Panc1 (cell line): ENCODE results near the gene CUTA. TPM values are rescaled to one million over a fixed set of nuclear protein-coding genes. Genes with fewer than 3 reads are reported as not detected.

Experiments used
- ATAC-seq: fragments of 200-7000 bp; cut with Tn5 transposase; 2 replicates; pipeline ENCODE4 v1.9.1; 2020; ENCODE audit warnings: mild to moderate bottlenecking, moderate library complexity
- BruUV-seq: library from RNA; stranded (reverse); fragments of 400-500 nt; replicated peaks from 2 replicates; lab custom pipeline; 2021; lab: Mats Ljungman, UMichigan
- CTCF ChIA-PET: fragments of 300-600 bp; sonication (Branson Sonifier 250); formaldehyde crosslinking; loops from one replicate; lab custom pipeline; 2022; ENCODE audit warnings: antibody characterized with exemption; lab: Charles Lee
- POLR2A ChIA-PET: fragments of 300-600 bp; sonication (Branson Sonifier 250); formaldehyde crosslinking; loops from one replicate; lab custom pipeline; 2022; ENCODE audit warnings: antibody characterized with exemption; lab: Charles Lee
- DNase-seq: peaks from one replicate; pipeline ENCODE4 v3.0.0-alpha.2; 2010; ENCODE audit warnings: low read depth, low spot score
- H3K27ac ChIP-seq: 2 replicates; pipeline ENCODE4 v1.5.1; 2011; ENCODE audit warnings: mild to moderate bottlenecking, low read length, inconsistent platforms
- H3K27me3 ChIP-seq: fragments of 200-500 bp; sonication (Bioruptor generic); 2 replicates; pipeline ENCODE4 v1.6.0; 2014; ENCODE audit warnings: low read length, inconsistent platforms; ENCODE audit not compliant: control insufficient read depth, insufficient read depth
- H3K36me3 ChIP-seq: fragments of 200-500 bp; sonication (Bioruptor generic); 2 replicates; pipeline ENCODE4 v1.5.1; 2014; ENCODE audit warnings: inconsistent platforms, mild to moderate bottlenecking, low read length, moderate library complexity; ENCODE audit not compliant: control insufficient read depth, insufficient read depth
- H3K4me1 ChIP-seq: 2 replicates; pipeline ENCODE4 v1.5.1; 2011; ENCODE audit warnings: inconsistent platforms, mild to moderate bottlenecking, low read length, moderate library complexity; ENCODE audit not compliant: control insufficient read depth, insufficient read depth
- H3K4me3 ChIP-seq, 2 experiments: 2 replicates each; pipeline ENCODE4 v1.5.1; 2011 to 2012; ENCODE audit warnings: low read depth in 2 of 2, low read length in 2 of 2, mild to moderate bottlenecking in 2 of 2, inconsistent platforms in 1 of 2, moderate library complexity in 1 of 2
- H3K9me3 ChIP-seq: fragments of 200-500 bp; sonication (Bioruptor generic); 2 replicates; pipeline ENCODE4 v1.5.1; 2014; ENCODE audit warnings: low read depth, mild to moderate bottlenecking, inconsistent platforms, low read length, moderate library complexity; ENCODE audit not compliant: control insufficient read depth, insufficient read depth
- POLR2AphosphoS5 ChIP-seq: IDR thresholded peaks from 2 replicates; pipeline ENCODE4 v1.6.1; 2012; ENCODE audit warnings: mild to moderate bottlenecking, low read depth, low read length, moderate library complexity
- SIN3A ChIP-seq: IDR thresholded peaks from 2 replicates; pipeline ENCODE4 v1.6.1; 2012; ENCODE audit warnings: low read depth, mild to moderate bottlenecking, low read length, moderate library complexity, borderline replicate concordance; ENCODE audit not compliant: insufficient read depth
- TCF7L2 ChIP-seq: IDR thresholded peaks from 2 replicates; pipeline ENCODE4 v1.6.1; 2011; ENCODE audit warnings: mild to moderate bottlenecking, low read depth, low read length, inconsistent platforms
- in situ Hi-C: cut with HindIII; loops from 2 replicates; pipeline ENCODE4 v1.10.0; 2016; ENCODE audit warnings: low sequenced_read_pairs, low pct_unique_long_range_greater_than_20kb
- intact Hi-C: fragments of 100-400 bp; cut with micrococcal nuclease; formaldehyde crosslinking; loops from one replicate; pipeline ENCODE4 v1.10.0; 2022; ENCODE audit not compliant: unreplicated experiment
- total RNA-seq: library from RNA; stranded (reverse); gene quantifications from one replicate; pipeline ENCODE4 v1.2.1, GENCODE V29; 2021; ENCODE audit not compliant: unreplicated experiment
- TF ChIP-seq, protein P1 (sequence below), 2 experiments: IDR thresholded peaks; 2 replicates each; pipeline ENCODE4 v1.6.1; 2011 to 2012; ENCODE audit warnings: low read depth in 2 of 2, control low read depth in 1 of 2, low read length in 1 of 2, mild to moderate bottlenecking in 1 of 2, moderate library complexity in 1 of 2; ENCODE audit not compliant: insufficient read depth in 1 of 2
- TF ChIP-seq, protein P2 (sequence below): fragments of 450-650 bp; IDR thresholded peaks from 2 replicates; pipeline ENCODE4 v1.5.1; 2017; ENCODE audit warnings: mild to moderate bottlenecking

CUTA gene
- total RNA-seq, 1 experiment from 2014 or later, result 338 TPM

DNA sequence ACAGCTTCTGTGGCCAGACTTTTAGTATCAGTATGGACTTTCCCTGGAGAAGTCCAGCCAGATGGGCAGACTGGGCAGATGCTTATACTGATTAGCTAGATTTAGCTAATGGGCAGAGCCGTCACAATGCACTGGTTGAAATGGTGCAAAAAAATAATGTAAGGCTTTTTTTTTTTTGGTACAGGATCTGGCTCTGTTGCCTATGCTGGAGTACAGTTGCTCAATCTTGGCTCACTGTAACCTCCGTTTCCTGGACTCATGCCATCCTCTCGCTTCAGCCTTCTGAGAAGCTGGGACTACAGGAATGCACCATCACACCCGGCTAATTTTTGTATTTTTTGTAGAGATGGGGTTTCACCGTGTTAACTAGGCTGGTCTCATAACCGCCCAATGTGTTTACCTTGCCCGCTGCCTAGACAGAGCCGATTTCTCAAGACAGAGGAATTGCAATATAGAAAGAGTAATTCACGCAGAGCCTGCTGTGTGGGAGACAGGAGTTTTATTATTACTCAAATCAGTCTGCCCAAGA, 42.7 kb downstream of the CUTA start:
- TF ChIP-seq SIN3A, result no peak
- TF ChIP-seq, protein P1, sequence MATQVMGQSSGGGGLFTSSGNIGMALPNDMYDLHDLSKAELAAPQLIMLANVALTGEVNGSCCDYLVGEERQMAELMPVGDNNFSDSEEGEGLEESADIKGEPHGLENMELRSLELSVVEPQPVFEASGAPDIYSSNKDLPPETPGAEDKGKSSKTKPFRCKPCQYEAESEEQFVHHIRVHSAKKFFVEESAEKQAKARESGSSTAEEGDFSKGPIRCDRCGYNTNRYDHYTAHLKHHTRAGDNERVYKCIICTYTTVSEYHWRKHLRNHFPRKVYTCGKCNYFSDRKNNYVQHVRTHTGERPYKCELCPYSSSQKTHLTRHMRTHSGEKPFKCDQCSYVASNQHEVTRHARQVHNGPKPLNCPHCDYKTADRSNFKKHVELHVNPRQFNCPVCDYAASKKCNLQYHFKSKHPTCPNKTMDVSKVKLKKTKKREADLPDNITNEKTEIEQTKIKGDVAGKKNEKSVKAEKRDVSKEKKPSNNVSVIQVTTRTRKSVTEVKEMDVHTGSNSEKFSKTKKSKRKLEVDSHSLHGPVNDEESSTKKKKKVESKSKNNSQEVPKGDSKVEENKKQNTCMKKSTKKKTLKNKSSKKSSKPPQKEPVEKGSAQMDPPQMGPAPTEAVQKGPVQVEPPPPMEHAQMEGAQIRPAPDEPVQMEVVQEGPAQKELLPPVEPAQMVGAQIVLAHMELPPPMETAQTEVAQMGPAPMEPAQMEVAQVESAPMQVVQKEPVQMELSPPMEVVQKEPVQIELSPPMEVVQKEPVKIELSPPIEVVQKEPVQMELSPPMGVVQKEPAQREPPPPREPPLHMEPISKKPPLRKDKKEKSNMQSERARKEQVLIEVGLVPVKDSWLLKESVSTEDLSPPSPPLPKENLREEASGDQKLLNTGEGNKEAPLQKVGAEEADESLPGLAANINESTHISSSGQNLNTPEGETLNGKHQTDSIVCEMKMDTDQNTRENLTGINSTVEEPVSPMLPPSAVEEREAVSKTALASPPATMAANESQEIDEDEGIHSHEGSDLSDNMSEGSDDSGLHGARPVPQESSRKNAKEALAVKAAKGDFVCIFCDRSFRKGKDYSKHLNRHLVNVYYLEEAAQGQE (IDR thresholded peaks at IDR 0.05; ENCODE audit: insufficient read depth in 1 of 2, low read depth in 2 of 2, low read length in 1 of 2), result no peak
- TF ChIP-seq TCF7L2, result no peak
- TF ChIP-seq, protein P2, sequence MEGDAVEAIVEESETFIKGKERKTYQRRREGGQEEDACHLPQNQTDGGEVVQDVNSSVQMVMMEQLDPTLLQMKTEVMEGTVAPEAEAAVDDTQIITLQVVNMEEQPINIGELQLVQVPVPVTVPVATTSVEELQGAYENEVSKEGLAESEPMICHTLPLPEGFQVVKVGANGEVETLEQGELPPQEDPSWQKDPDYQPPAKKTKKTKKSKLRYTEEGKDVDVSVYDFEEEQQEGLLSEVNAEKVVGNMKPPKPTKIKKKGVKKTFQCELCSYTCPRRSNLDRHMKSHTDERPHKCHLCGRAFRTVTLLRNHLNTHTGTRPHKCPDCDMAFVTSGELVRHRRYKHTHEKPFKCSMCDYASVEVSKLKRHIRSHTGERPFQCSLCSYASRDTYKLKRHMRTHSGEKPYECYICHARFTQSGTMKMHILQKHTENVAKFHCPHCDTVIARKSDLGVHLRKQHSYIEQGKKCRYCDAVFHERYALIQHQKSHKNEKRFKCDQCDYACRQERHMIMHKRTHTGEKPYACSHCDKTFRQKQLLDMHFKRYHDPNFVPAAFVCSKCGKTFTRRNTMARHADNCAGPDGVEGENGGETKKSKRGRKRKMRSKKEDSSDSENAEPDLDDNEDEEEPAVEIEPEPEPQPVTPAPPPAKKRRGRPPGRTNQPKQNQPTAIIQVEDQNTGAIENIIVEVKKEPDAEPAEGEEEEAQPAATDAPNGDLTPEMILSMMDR, result no peak
- TF ChIP-seq POLR2AphosphoS5, result no peak
- no TSS peak for BruUV-seq
- intact Hi-C loops (no loop called here), in situ Hi-C loops (no loop called here)
- Histone ChIP-seq H3K27me3 (no peaks in the 10 kb centered on the region), H3K27ac (no peak overlapping the region), H3K4me3 (no peak overlapping the region), H3K36me3 (no peaks in the 10 kb centered on the region), H3K4me1 (no peaks in the 10 kb centered on the region), H3K9me3 (no peaks in the 10 kb centered on the region)
- ChIA-PET CTCF (interaction anchor here (0.6 to 0.7 kb wide), 3 partner anchors 63 to 361 kb away, joined by 3 to 4 read pairs (median 3); no protein-coding TSS in a partner anchor), POLR2A (interaction anchor here (0.7 kb wide), 1 partner anchor 18 kb away, joined by 4 read pairs; no protein-coding TSS in a partner anchor)
- ATAC-seq (no peak; the same call in 1 of the 2 replicates), DNase-seq (no peak)

DNA sequence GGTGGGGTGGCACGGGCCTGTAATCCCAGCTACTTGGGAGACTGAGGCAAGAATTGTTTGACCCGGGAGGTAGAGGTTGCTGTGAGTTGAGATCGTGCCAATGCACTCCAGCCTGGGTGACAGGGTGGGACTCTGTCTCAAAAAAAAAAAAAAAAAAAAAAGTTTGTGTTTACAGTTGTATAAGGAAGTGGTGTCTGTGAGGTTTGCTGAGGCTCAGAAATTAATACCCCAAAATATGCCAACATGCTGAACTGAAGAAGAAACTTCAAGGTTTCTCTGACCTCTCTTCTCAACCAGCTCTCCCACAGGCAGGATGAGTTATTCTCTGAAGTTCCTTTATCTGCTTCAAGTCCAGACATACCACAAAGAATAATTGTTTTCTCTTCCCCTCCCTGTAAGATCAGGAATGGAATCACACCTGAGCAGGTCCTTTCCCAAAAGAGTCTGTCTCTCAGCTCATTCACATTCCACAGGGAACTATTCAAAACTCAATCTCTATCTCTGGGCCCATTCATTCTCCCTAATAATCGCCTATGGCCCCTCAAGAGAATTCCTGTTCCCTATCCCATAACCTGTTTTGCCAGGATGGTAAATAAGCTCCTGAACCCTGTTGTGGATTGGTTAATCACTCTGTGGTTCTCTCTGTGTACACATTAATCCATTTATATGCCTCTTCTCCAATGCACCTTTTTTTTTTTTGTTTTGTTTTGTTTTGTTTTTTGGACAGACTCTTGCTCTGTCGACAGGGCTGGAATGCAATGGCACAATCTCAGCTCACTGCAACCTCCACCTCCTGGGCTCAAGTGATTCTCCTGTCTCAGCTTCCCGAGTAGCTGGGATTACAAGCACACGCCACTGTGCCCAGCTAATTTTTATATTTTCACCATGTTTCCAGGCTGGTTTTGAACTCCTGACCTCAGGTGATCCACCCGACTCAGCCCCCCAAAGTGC, 43.7 kb downstream of the CUTA start:
- intact Hi-C loops, result no loop called here
- no peak for DNase-seq

More for the DNA sequence above, 43.7 kb downstream of the CUTA start:
- POLR2A ChIA-PET, result interaction anchor here (0.6 to 0.7 kb wide), 2 partner anchors 17 to 53 kb away, joined by 3 to 4 read pairs; no protein-coding TSS in a partner anchor
- no peak for TF ChIP-seq TCF7L2
- TF ChIP-seq, protein P1 (IDR thresholded peaks at IDR 0.05; ENCODE audit: insufficient read depth in 1 of 2, low read depth in 2 of 2, low read length in 1 of 2), result no peak
- H3K36me3 ChIP-seq, result no peaks in the 10 kb centered on the region
- CTCF ChIA-PET, result interaction anchor here (0.6 to 0.7 kb wide), 3 partner anchors 38 to 360 kb away, joined by 3 to 4 read pairs (median 4); no protein-coding TSS in a partner anchor
- in situ Hi-C loops, result no loop called here
- BruUV-seq, result no TSS peak
- no peaks in the 10 kb centered on the region for H3K27me3 ChIP-seq
- H3K4me3 ChIP-seq, result no peak overlapping the region
- H3K9me3 ChIP-seq, result no peaks in the 10 kb centered on the region
- no peaks in the 10 kb centered on the region for H3K4me1 ChIP-seq
- ATAC-seq, result no peak
- no peak overlapping the region for H3K27ac ChIP-seq
